GM19467 (cell line): ENCODE measurements around the gene RNF130.
"Not testable (repeated sequence)": the region's sequence is repeated elsewhere in the genome, so short reads cannot be mapped to it uniquely, and the experiment has no call there.

ENCODE experiments used
- ATAC-seq: cut with Tn5 transposase; IDR thresholded peaks from one replicate; pipeline ENCODE4 v1.9.1; 2021; ENCODE audit warnings: mild to moderate bottlenecking, moderate library complexity; ENCODE audit not compliant: unreplicated experiment

Gene RNF130

DNA sequence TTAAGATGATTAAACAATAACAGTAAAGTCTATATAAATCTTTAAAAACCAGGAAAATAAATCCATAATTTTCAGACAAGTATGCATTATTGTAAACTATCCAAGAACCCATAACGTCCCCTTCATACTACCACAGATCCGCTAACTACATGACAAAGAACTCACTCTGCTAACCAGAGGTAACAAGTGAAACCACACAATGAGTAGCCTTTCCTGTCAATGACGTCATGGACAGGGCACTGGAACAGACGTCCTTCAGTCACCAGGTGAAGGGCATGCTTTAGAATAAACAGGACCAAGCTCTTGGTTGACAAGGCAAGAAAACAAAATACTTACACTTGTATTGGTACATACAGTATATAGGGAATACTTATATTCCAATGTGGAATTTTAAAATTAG is 45.2 kb downstream of the RNF130 start:
- ATAC-seq = no peak

DNA sequence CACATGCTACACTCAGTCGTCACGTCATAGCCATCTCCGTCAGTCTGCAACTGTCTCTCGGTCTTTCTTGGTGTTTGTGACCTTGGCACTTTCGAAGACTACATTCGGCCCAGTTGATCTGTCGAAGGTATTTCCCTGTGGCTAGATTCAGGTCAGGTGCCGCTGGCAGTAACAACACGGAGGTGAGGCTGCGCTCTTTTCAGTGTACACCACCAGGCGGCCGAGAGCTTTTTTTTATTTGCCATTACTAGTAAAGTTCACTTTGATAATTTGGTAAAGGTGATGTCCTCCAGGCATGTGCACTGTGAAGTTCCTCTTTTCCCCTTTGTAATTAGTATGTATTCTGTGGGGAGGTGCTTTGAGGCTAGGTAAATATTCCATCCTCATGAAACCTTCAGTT is 49.7 kb downstream of the RNF130 start:
- no peak for ATAC-seq

DNA sequence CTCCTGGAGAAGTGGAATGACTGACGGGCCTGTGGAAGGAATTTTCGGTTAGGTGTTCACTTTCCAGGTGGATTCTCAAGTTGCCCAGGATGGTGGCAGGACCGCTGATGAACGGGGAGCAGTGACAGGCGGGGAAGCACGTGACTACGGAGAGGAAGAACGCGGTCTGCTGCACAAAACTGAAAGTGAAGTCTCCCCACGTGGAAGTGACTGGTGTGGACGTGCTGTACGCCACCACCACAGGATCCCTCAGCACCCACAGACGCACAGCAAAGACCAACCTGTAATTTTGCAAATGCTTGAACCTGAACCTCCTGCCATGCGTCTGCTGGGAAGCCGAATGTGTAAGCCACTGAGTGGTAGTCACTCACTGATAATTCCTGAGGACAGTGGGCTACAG is 51.4 kb downstream of the RNF130 start:
- no peak for ATAC-seq

DNA sequence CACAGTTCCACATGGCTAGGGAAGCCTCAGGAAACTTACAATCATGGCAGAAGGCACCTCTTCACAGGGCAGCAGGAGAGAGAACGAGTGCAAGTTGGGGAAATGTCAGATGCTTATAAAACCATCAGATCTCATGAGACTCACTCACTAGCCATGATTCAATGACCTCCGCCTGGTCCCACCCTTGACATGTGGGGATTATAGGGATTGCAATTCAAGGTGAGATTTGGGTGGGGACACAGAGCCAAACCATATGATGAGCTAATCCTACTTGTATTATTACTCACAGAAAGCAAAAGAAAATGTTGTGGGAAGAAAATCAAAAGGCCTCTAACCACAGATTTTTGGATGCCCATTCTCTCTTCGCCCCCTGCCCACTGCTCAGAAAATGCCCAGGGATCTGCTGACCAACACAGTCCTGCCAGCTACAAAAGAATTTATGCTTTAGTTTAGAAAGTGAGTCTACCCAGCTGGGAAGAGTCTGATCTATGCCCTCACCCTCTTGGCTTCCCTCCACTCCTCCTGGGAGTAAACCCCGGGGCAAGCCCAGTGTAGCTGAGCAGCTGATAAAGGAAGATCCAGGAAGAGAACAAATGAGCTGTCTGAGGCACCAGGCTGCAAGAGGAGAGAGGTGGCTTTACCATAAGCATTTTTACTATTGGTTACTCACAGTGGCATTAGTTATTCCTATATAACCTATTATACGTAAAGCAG is 53.1 kb downstream of the RNF130 start:
- ATAC-seq = no peak

DNA sequence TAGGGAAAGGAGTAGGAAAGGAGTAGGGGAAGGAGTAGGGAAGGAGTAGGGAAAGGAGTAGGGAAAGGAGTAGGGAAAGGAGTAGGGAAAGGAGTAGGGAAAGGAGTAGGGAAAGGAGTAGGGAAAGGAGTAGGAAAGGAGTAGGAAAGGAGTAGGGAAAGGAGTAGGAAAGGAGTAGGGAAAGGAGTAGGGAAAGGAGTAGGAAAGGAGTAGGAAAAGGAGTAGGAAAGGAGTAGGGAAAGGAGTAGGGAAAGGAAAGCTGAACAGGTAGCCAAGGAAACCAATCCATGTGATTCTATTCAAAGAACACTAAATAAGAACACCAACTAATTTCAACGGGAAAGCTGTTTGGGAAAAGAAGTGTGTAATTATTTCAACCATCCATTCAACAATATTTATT is 56.0 kb downstream of the RNF130 start:
- ATAC-seq = not testable (repeated sequence)

DNA sequence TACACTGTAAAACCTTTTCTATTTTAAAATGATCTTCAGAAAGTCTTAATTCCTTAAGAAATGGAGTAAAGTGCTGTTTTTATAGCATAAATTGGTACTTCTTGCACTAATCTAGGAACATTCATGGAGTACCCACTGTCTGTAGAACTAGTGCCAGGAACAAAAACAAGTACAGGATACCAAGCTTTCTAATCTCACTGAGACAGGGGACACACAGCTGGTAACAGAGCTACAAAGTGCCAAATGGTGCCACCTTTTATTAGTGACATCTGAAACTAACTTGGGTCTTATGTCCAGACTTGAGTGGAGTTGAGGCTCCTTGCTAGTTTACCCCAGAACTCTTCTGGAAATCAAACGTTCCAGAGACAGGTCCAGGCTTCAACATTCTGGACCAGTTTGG is 57.9 kb downstream of the RNF130 start:
- ATAC-seq = no peak

DNA sequence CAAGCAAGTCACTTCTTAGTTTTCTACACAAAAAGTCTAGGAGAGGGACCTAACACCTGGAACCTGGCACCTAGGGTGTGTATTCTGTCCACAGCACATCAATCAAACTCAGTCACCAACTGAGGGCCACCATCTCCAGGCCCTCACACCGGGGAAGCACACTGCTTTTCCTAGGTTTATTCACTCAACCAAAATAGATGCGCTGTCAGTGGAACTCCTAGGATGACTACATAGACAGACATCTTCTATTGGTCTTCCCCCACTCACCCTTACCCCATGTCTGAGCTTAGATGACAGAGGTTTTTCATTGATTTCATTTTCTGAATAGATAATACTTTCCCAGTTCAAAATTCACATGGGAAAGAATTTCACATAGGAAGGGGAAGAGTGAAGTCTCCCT is 59.2 kb downstream of the RNF130 start:
- no peak for ATAC-seq

DNA sequence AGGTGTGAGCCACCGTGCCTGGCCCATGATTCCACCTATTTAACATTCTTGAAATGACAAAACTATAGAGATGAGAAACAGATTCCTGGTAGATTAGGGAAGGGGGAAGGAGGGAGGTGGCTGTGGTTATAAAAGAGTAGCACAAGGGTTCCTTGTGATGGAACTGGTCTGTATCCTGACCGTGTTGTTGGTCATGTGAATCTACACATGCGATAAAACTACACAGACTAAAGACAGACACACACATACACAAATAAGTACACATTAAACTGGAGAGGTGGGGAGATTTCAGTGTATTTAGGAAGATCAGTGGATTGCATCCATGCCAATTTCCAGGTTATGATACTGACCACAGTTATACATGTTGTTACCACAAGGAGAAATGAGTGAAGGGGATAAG is 60.9 kb downstream of the RNF130 start:
- no peak for ATAC-seq

DNA sequence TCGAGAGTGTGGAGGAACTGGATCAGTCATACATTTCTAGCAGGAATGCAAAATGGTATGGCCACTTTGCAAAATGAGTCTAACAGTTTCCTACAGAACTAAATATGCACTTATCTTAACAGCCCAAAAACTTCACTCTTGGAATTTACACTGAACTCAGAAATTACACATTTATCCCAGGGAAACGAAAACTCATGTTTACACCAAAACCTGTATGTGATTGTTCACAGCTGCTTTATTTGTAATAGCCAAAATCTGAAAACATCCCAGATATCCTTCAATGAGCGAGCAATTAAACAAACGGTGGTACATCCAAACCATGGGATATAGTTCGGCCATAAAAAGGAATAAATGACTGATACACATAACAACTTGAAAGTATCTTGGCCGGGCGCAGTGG is 62.0 kb downstream of the RNF130 start:
- no peak for ATAC-seq

DNA sequence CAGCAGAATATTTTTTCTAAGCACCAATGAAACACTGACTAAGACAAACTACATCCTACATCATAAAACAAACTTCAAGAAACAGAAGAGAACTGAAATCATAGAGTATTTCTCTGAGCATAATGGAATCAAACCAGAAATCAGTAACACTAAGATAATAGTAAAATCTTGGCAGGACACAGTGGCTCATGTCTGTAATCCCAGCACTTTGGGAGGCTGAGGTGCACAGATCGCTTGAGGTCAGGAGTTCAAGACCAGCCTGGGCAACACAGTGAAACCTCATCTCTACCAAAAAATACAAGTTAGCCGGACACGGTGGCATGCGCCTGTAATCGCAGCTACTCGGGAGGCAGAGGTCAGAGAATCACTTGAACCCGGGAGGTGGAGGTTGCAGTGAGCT is 63.1 kb downstream of the RNF130 start:
- ATAC-seq = no peak

DNA sequence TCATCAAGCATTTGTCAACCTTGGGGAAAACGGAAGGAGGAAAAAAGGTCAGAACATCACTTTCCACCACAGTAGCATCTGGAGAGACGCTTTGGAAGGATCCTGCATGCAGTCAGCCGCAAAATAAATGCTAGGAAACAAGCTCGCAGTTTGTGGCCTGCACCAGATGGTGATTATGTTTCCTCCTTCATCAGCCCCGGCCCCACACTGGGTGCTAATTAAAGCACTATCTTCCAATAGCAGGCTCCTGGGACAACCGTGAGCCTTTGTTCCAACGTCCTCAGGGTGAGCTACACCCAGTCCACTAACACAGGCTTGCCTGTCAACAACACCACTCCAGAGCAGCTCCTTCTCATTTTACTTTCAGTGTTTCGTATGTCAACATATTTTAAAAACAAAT is 64.0 kb downstream of the RNF130 start:
- no peak for ATAC-seq

DNA sequence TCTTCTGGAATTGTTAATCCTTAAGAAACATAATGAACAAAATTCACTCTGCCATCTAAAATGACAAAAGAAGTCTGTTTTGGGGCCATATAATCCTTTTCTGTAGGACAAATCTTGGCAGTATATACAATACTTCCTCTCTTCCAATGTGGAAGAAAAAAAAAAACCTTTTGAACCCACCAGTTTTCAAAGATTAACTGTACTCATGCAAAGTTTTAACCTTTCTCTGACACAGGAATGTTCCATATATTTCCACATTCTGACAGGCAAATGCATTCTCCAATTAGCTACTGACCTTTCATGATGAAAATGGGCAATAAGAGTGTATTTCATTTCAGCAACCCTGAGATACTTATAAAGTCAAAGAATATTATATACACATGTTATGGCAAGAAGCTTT is 65.4 kb downstream of the RNF130 start:
- ATAC-seq = no peak

DNA sequence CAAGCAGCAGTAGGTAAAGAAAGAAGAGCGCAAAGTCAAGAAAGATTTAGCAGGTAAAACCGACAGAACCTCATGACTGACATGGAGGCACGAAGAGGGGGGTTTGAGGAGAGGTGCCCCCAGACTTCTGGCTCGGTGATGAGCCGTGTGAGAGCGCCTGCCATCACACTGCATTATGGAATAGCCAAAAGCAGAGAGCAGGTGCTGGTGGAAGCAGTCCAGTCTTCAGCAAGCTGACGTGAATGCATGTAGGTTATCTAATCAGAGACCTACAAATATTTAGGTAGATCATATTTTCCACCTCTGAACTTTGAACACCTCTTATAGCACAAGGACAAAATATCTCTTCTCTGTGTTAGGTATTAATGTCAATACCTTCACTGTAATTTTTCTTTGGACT is 68.4 kb downstream of the RNF130 start:
- no peak for ATAC-seq

DNA sequence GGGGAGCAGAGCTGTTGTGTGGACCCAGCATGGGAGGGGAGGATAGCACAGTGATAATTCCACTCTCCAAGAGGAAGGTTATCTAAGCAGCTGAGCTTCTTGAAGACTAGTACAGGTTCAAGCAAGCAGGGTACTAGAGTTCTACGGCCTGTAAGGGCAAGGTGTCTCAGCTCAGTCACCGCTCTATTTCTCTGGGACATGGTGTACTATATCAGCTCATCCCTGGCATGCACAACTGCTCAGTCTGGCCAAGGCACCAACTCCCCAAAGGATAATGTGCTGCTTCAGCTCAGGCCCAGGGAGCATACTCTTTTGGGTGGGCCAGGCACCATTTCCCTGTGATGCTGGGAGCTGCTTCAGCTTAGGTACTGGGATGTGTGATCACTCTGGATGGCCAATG is 69.8 kb downstream of the RNF130 start:
- no peak for ATAC-seq

DNA sequence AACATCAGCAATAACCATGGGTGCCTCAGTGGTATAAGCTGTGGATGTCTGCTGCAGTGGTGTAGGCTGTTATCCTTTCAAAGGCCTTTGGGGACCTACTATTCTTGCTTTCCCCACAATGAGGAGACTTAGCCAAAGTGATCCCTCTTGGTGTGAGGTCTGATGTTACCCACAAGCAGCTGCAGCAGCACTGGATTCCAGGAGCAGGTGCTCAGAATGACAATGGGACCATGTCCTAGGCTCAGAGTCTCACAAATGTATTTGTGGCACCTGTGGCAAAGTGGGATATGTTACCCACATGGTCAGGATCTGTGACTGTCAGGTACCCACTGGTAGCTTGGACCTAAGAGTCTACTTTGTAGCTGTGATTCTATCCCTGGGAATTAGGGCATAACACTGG is 70.4 kb downstream of the RNF130 start:
- no peak for ATAC-seq

DNA sequence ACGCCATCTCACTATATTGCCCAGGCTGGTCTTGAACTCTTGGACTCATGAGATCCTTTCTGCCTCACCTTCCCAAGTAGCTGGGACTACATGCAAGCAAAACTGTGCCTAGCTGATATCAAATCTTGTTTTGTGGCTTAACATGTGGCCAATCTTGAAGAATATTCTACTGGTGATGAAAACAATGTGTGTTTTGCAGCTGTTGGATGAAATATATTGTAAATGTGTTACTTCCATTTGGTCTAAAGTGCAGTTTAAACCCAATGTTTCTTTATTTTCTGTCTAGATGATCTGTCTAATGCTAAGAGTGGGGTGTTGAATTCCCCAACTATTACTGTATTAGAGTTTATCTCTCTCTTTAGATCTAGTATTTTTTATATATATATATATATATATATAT is 73.1 kb downstream of the RNF130 start:
- no peak for ATAC-seq

DNA sequence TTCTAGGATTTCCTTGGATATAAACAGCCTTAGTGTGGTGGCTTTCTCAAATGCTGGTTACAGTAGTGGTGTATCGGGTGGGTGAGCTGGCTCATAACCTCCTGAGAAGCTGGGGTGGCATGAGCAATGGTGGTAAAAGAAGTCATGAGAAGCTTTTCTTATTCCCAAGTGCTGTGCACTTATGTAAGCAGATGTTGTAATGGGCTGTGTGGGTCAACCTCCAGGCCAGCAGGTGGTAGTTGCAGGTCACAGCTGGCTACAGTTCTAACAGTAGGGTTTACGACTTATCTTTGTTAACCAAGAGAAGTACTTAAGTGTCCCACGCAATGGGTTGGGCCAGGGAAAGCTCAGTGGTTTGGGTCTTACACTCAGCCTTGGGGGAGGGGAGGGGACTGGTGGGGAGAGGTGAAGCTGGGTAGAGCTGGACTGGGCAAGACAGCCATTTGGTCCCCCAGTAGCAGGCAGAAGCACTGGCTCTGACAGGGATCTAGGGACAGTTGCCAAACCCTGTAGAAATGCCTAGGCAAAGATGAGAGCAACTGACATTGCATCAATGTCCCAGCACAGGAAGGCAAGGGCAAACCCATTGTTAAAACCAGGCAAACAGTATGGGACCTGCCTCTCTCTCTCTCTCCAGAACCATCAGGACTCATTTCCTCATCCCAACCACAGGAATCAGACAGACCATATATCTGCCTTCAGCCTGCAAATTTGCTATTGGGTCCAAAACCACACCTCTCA is 76.8 kb downstream of the RNF130 start:
- ATAC-seq = no peak

DNA sequence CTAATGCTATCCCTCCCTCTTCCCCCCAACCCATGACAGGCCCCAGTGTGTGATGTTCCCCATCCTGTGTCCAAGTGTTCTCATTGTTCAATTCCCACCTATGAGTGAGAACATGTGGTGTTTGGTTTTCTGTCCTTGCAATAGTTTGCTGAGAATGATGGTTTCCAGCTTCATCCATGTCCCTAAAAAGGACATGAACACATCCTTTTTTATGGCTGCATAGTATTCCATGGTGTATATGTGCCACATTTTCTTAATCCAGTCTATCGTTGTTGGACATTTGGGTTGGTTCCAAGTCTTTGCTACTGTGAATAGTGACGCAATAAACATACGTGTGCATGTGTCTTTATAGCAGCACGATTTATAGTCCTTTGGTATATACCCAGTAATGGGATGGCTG is 78.7 kb downstream of the RNF130 start:
- not testable (repeated sequence) for ATAC-seq

DNA sequence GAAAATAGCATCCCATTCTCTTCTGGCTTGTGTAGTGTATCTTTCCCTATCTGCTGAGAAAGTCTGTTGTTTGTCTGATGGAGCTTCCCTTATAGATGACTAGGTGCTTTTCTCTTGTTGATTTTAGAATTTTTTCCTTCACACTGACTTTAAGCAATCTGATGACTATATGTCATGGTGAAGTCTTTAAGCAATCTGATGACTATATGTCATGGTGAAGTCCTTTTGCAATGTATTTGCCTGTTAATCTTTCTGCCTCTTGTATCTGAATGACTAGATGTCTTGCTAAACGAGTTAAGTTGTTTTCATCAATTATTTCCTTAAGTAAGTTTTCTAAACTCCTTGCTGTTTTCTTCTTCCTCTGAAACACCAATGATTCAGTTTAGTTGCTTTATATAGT is 80.5 kb downstream of the RNF130 start:
- ATAC-seq = no peak

DNA sequence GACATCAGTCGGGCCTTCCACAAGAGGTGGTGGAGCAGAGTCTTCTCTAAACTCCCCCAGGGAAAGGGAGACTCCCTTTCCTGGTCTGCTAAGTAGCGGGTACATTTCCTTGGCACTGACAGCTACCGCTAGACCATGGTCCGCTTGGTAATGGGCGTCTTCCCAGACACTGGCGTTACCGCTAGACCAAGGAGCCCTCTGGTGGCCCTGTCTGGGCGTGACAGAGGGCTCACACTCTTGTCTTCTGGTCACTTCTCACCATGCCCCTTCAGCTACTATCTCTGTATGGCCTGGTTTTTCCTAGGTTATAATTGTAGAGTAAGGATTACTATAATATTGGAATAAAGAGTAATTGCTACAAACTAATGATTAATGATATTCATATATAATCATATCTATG is 81.0 kb downstream of the RNF130 start:
- not testable (repeated sequence) for ATAC-seq

DNA sequence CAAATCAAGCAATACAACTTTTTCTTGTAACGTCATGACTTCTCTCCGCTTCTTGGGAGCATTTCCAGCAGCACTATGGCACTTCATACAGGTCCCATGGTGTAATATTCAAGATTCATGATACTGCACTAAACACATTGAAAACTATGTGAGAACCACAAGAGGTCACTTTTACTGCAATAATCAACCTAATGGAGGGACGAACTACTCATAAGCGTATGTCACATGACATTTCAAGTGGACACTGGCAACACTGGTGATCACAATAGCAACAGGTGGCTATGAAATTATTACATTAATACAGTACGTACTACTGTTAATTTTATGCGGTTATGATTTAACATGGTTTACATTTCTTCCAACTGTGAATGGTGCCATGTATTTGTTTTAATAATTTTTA is 85.2 kb downstream of the RNF130 start:
- no peak for ATAC-seq

DNA sequence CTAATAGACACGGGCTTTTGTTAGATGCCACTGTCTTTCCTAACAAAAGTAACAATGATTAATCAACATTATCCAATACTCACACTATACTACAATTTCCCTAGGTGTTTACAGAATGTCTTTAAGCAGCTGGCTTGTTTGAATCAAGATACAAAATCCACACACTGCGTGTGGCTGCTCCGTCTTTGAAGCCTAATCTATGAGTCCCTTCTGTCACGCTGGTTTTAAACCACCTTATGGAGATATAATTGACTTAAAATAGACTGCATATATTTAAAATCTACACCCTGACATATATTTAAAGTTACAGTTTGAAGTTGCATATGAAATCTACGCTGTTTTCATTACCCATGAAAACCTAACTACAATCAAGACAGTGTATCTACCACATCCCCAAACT is 89.9 kb downstream of the RNF130 start:
- ATAC-seq = no peak

DNA sequence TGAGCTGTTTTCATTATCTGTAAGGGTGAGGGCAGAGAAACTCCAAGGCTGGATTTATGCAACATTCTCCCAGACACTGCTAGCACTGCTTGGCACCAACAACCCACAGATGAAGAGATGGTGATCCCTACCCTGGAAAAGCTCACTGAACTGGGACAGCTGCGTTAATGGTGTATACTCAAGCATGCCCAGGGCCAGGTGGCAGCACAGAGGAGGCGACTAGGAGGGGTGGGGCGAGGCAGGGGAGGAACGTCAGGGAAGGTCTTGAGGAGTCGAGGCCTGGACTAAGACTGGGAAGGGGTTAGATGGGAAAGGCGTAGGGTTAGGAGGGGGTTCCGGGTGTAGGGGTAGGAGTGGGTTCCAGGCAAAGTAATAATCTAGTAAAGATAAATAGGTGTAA is 90.8 kb downstream of the RNF130 start:
- no peak for ATAC-seq
